GM19372 (cell line): Measurements from ENCODE around the gene NPFF.
"Not testable (repeated sequence)": the region's sequence is repeated elsewhere in the genome, so short reads cannot be mapped to it uniquely, and the experiment has no call there.

Source experiments
- ATAC-seq: cut with Tn5 transposase; IDR thresholded peaks from one replicate; pipeline ENCODE4 v1.9.1; 2021; ENCODE audit warnings: mild to moderate bottlenecking, low read depth, moderate library complexity; ENCODE audit not compliant: unreplicated experiment

Gene NPFF

GRCh38 chr12:53497461-53497860 lies 9.8 kb downstream of the NPFF start:
- no peak for ATAC-seq

- ATAC-seq, result no peak
These were observed 10.6 kb downstream of the NPFF start for GRCh38 chr12:53496752-53497032.

GRCh38 chr12:53495903-53496751 lies 11.2 kb downstream of the NPFF start:
- ATAC-seq, result no peak

GRCh38 chr12:53493610-53494391 lies 13.5 kb downstream of the NPFF start:
- no peak for ATAC-seq

GRCh38 chr12:53492830-53493609 lies 14.3 kb downstream of the NPFF start:
- ATAC-seq, result peak; percentile 95

- no peak for ATAC-seq
These were observed 15.1 kb downstream of the NPFF start for GRCh38 chr12:53492188-53492587.

- no peak for ATAC-seq
These were observed 17.9 kb downstream of the NPFF start for GRCh38 chr12:53489242-53489864.

GRCh38 chr12:53486736-53487487 lies 20.4 kb downstream of the NPFF start:
- no peak for ATAC-seq

GRCh38 chr12:53485955-53486735 lies 21.1 kb downstream of the NPFF start:
- ATAC-seq, result no peak

- ATAC-seq, result no peak
These were observed 22.4 kb downstream of the NPFF start for GRCh38 chr12:53484686-53485575.

- ATAC-seq, result no peak
These were observed 23.3 kb downstream of the NPFF start for GRCh38 chr12:53483979-53484377.

GRCh38 chr12:53483225-53483978 lies 23.9 kb downstream of the NPFF start:
- ATAC-seq, result no peak

GRCh38 chr12:53482626-53483168 lies 24.6 kb downstream of the NPFF start:
- no peak for ATAC-seq

GRCh38 chr12:53481939-53482586 lies 25.2 kb downstream of the NPFF start:
- no peak for ATAC-seq

- not testable (repeated sequence) for ATAC-seq
These were observed 25.8 kb downstream of the NPFF start for GRCh38 chr12:53481458-53481857.

- ATAC-seq, result no peak
These were observed 26.5 kb downstream of the NPFF start for GRCh38 chr12:53480491-53481442.
